Measurements from ENCODE around the gene GBP1. TPM values are rescaled to one million over a fixed set of nuclear protein-coding genes. Genes with fewer than 3 reads are reported as not detected.
"Not testable (repeated sequence)": the region's sequence is repeated elsewhere in the genome, so short reads cannot be mapped to it uniquely, and the experiment has no call there.

GBP1 gene
- total and polyA plus RNA-seq, 8 donors = 38.7 to 64.3 (median 44.7) TPM

GRCh38 chr1:89025928-89026327, 39.1 kb downstream of the GBP1 start:
- ATAC-seq (no peak), DNase-seq (no peak)
- Histone ChIP-seq H3K27ac (no peak overlapping the region), H3K4me1 (peaks cover 6 to 12% of the 10 kb centered on the region in 2 donors), H3K4me3 (no peak overlapping the region), H3K9me3 (peaks cover 0 to 5% of the 10 kb centered on the region in 2 donors), H3K36me3 (no peaks in the 10 kb centered on the region), H3K27me3 (no peaks in the 10 kb centered on the region)
- intact Hi-C loops (cut with DNase I) = no loop called here
- TF ChIP-seq CTCF (IDR thresholded peaks at IDR 0.05) = no peak

GRCh38 chr1:89023026-89023425, 42.0 kb downstream of the GBP1 start:
- intact Hi-C loops (cut with DNase I) = no loop called here
- Histone ChIP-seq H3K9me3 (no peaks in the 10 kb centered on the region), H3K36me3 (peaks cover 0 to 21% of the 10 kb centered on the region in 2 donors), H3K27me3 (no peaks in the 10 kb centered on the region), H3K4me3 (peak overlapping the region; percentile 54 to 62), H3K4me1 (peaks cover 8 to 36% of the 10 kb centered on the region in 2 donors), H3K27ac (peak overlapping the region; percentile 88 to 93)
- ATAC-seq = no peak
- TF ChIP-seq CTCF (IDR thresholded peaks at IDR 0.05) = no peak
- no peak for DNase-seq

GRCh38 chr1:89022167-89022959, 42.6 kb downstream of the GBP1 start, which contains the start of gene GBP3:
Gene GBP3, minus strand, starts transcription at chr1:89022866. Its CDS starts 2,145 bp downstream, at chr1:89020721.
- peaks cover 8 to 41% of the 10 kb centered on the region in 2 donors for H3K4me1 ChIP-seq
- ATAC-seq = peak; percentile 88
- H3K36me3 ChIP-seq = peaks cover 0 to 21% of the 10 kb centered on the region in 2 donors
- peak within 1 kb of the TSS; percentile 88 to 93 for H3K27ac ChIP-seq
- no peaks in the 10 kb centered on the region for H3K9me3 ChIP-seq
- no peaks in the 10 kb centered on the region for H3K27me3 ChIP-seq
- intact Hi-C loops (cut with DNase I) = no loop called here
- peak within 1 kb of the TSS; percentile 54 to 62 for H3K4me3 ChIP-seq
- DNase-seq = peak in 2 of 4 donors; percentile 31 to 39
- TF ChIP-seq CTCF (IDR thresholded peaks at IDR 0.05) = no peak

GRCh38 chr1:89018318-89018717, 46.7 kb downstream of the GBP1 start:
- H3K36me3 ChIP-seq = peaks cover 8 to 57% of the 10 kb centered on the region in 2 donors
- ATAC-seq; intact Hi-C loops (cut with DNase I); H3K9me3 ChIP-seq; H3K27ac ChIP-seq; H3K27me3 ChIP-seq; DNase-seq; H3K4me3 ChIP-seq: not testable (repeated sequence)
- peaks cover 8 to 46% of the 10 kb centered on the region in 2 donors for H3K4me1 ChIP-seq

- no peak for TF ChIP-seq CTCF (IDR thresholded peaks at IDR 0.05)
- Histone ChIP-seq H3K36me3 (peaks cover 0 to 91% of the 10 kb centered on the region in 2 donors), H3K4me3 (no peak overlapping the region), H3K27ac (no peak overlapping the region), H3K9me3 (no peaks in the 10 kb centered on the region), H3K4me1 (peaks cover 0 to 6% of the 10 kb centered on the region in 2 donors), H3K27me3 (no peaks in the 10 kb centered on the region)
- DNase-seq (no peak), ATAC-seq (no peak)
- intact Hi-C loops (cut with DNase I) = no loop called here
These were observed 56.5 kb downstream of the GBP1 start for GRCh38 chr1:89008511-89008910.

Measured in left lung (tissue), 10 donors.